ENCODE results near the gene ASXL3.

Gene ASXL3

DNA sequence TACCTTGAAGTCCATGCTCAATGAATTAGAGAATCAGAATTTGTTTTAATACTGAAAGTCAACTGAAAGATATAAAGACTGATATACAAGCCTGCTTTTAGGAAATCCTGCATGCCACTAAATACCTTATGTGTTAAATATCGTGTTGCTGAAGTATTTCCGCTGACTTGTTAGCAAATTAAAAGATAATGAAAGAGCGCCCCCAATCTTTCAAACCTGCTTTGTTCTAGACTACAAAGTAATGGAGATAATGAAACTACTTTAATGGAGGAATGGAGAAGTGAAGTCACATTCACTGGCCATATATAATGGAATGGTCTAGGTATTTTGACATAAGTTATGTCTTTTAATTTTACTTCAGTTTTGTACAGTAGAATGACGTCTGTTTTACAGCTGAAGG lies 95.7 kb downstream of the ASXL3 start:
- no peaks in the 10 kb centered on the region for H3K9me2 ChIP-seq (ENCODE audit: low read depth, low read length)
- no peaks in the 10 kb centered on the region for H3K79me2 ChIP-seq (ENCODE audit: insufficient read depth, low read length)
- no peak overlapping the region for H3K4me3 ChIP-seq (ENCODE audit: low read depth, low read length, poor library complexity, severe bottlenecking)
- no peaks in the 10 kb centered on the region for H3K9me3 ChIP-seq (ENCODE audit: low read length)
- peaks cover 4% of the 10 kb centered on the region for H3K4me1 ChIP-seq (ENCODE audit: insufficient read depth, low read length, severe bottlenecking)
- no peak overlapping the region for H3K4me2 ChIP-seq (ENCODE audit: low read length)
- H3K27ac ChIP-seq (ENCODE audit: low read depth, low read length, poor library complexity, severe bottlenecking), result no peak overlapping the region
- TF ChIP-seq, protein P1, sequence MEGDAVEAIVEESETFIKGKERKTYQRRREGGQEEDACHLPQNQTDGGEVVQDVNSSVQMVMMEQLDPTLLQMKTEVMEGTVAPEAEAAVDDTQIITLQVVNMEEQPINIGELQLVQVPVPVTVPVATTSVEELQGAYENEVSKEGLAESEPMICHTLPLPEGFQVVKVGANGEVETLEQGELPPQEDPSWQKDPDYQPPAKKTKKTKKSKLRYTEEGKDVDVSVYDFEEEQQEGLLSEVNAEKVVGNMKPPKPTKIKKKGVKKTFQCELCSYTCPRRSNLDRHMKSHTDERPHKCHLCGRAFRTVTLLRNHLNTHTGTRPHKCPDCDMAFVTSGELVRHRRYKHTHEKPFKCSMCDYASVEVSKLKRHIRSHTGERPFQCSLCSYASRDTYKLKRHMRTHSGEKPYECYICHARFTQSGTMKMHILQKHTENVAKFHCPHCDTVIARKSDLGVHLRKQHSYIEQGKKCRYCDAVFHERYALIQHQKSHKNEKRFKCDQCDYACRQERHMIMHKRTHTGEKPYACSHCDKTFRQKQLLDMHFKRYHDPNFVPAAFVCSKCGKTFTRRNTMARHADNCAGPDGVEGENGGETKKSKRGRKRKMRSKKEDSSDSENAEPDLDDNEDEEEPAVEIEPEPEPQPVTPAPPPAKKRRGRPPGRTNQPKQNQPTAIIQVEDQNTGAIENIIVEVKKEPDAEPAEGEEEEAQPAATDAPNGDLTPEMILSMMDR (IDR thresholded peaks at IDR 0.05; ENCODE audit: low read length), result peak; percentile 44; the same call in 1 of the 2 replicates
- TF ChIP-seq EZH2 (IDR thresholded peaks at IDR 0.05; ENCODE audit: borderline replicate concordance, low read length), result no peak
- no peaks in the 10 kb centered on the region for H3F3A ChIP-seq (ENCODE audit: insufficient read depth, low read length)
- H4K20me1 ChIP-seq (ENCODE audit: insufficient read depth, low read length), result no peaks in the 10 kb centered on the region
- H3K9ac ChIP-seq (ENCODE audit: low read length), result no peak overlapping the region
- no peaks in the 10 kb centered on the region for H3K36me3 ChIP-seq (ENCODE audit: insufficient read depth, low read length)
- no peaks in the 10 kb centered on the region for H3K27me3 ChIP-seq (ENCODE audit: insufficient read depth, low read length)
- no peak overlapping the region for H2AFZ ChIP-seq (ENCODE audit: low read length)

DNA sequence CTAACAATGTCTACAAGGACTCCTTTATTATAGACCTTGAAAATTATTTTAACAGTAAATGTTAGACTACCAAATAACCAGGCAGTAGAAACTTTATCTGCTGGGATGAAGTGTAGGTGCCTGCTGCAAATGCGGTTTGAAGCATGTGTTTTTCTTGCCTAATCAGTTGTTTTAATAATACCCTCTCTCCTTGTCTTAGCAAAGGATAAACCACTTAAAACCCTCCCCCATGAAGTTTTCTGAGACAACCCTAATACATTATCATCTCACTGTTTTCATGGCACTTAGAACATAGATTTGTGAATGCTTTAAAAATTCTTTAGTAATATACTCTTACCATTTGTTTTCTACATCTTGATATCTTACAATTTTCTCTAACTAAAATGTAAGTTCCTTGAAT lies 98.6 kb downstream of the ASXL3 start:
- Histone ChIP-seq H3K27ac (ENCODE audit: low read depth, low read length, poor library complexity, severe bottlenecking) (no peak overlapping the region), H3K4me3 (ENCODE audit: low read depth, low read length, poor library complexity, severe bottlenecking) (no peak overlapping the region), H3F3A (ENCODE audit: insufficient read depth, low read length) (no peaks in the 10 kb centered on the region; the same call in 1 of the 2 replicates), H2AFZ (ENCODE audit: low read length) (peak overlapping the region; percentile 72; the same call in 1 of the 2 replicates), H3K79me2 (ENCODE audit: insufficient read depth, low read length) (no peaks in the 10 kb centered on the region), H4K20me1 (ENCODE audit: insufficient read depth, low read length) (no peaks in the 10 kb centered on the region), H3K36me3 (ENCODE audit: insufficient read depth, low read length) (no peaks in the 10 kb centered on the region), H3K27me3 (ENCODE audit: insufficient read depth, low read length) (no peaks in the 10 kb centered on the region), H3K9ac (ENCODE audit: low read length) (no peak overlapping the region), H3K9me3 (ENCODE audit: low read length) (no peaks in the 10 kb centered on the region), H3K4me2 (ENCODE audit: low read length) (no peak overlapping the region), H3K4me1 (ENCODE audit: insufficient read depth, low read length, severe bottlenecking) (peaks cover 9% of the 10 kb centered on the region), H3K9me2 (ENCODE audit: low read depth, low read length) (no peaks in the 10 kb centered on the region)
- TF ChIP-seq, protein P1 (IDR thresholded peaks at IDR 0.05; ENCODE audit: low read length), result no peak
- TF ChIP-seq EZH2 (IDR thresholded peaks at IDR 0.05; ENCODE audit: borderline replicate concordance, low read length), result no peak

DNA sequence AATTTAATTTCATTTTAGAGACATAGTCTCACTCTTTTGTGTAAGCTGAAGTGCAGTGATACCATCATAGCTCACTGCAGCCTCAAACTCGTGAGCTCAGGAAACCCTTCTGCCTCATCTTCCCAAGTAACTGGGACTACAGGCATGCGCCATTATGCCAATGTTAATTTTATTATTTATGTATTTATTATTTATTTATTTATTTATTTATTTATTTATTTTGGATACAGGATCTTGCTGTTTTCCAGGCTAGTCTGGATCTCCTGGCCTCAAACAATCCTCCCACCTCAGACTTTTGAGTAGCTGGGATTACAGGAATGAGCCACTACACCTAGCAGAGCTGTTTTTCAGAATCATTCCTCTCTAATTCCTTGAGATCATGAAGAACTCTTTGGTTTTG lies 99.9 kb downstream of the ASXL3 start:
- Histone ChIP-seq H3K9ac (ENCODE audit: low read length) (no peak overlapping the region), H3F3A (ENCODE audit: insufficient read depth, low read length) (no peaks in the 10 kb centered on the region; the same call in 1 of the 2 replicates), H3K27me3 (ENCODE audit: insufficient read depth, low read length) (no peaks in the 10 kb centered on the region), H3K79me2 (ENCODE audit: insufficient read depth, low read length) (no peaks in the 10 kb centered on the region), H3K4me3 (ENCODE audit: low read depth, low read length, poor library complexity, severe bottlenecking) (no peak overlapping the region), H3K9me2 (ENCODE audit: low read depth, low read length) (no peaks in the 10 kb centered on the region), H4K20me1 (ENCODE audit: insufficient read depth, low read length) (no peaks in the 10 kb centered on the region), H3K27ac (ENCODE audit: low read depth, low read length, poor library complexity, severe bottlenecking) (no peak overlapping the region), H3K36me3 (ENCODE audit: insufficient read depth, low read length) (no peaks in the 10 kb centered on the region), H3K9me3 (ENCODE audit: low read length) (no peaks in the 10 kb centered on the region), H3K4me1 (ENCODE audit: insufficient read depth, low read length, severe bottlenecking) (peaks cover 22% of the 10 kb centered on the region), H2AFZ (ENCODE audit: low read length) (no peak overlapping the region), H3K4me2 (ENCODE audit: low read length) (no peak overlapping the region)
- no peak for TF ChIP-seq EZH2 (IDR thresholded peaks at IDR 0.05; ENCODE audit: borderline replicate concordance, low read length)
- TF ChIP-seq, protein P1 (IDR thresholded peaks at IDR 0.05; ENCODE audit: low read length), result no peak

Measured in OCI-LY1 (cell line).